D721Med (cell line): ENCODE data around the gene SGMS1.

Source experiments
- DNase-seq: peaks from one replicate; pipeline ENCODE4 v3.0.0; 2011; ENCODE audit warnings: low spot score; ENCODE audit not compliant: insufficient read length
- FAIRE-seq: peaks from 2 replicates; lab custom pipeline; 2011; peaks lifted over from hg19 to GRCh38; lab: Jason Lieb, UNC
- CTCF ChIP-seq: IDR thresholded peaks from 2 replicates; pipeline ENCODE4 v1.5.1; 2012; ENCODE audit warnings: mild to moderate bottlenecking, control low read depth; ENCODE audit not compliant: insufficient read depth; ENCODE audit errors: missing control alignments

The SGMS1 gene

GRCh38 chr10:50419756-50420155, 204.0 kb downstream of the SGMS1 start:
- DNase-seq = no peak
- no peak for FAIRE-seq
- no peak for TF ChIP-seq CTCF

DNA sequence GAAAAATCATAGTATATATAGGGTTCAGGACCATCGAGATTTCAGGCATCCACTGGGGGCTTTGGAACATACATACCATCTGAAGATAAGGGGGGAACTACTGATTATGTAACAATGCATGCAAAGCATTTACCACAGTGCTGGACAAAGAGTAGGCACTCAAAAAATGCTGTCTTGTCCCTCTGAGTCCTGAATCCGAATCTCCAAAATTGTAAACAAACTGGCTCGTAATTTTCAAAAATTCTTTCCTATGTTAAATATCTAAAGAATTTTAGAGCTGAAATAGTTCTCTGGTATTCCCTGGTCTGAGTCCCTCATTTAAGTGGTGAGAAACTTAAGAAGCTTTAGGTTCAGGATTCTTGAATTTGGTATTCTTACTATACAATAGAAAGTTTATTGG, 204.7 kb downstream of the SGMS1 start:
- DNase-seq = no peak
- no peak for TF ChIP-seq CTCF
- FAIRE-seq = no peak

- DNase-seq (no peak), FAIRE-seq (no peak)
- TF ChIP-seq CTCF = no peak
Measured at GRCh38 chr10:50417886-50418830, 205.6 kb downstream of the SGMS1 start.

GRCh38 chr10:50417486-50417885, 206.3 kb downstream of the SGMS1 start:
- no peak for FAIRE-seq

DNA sequence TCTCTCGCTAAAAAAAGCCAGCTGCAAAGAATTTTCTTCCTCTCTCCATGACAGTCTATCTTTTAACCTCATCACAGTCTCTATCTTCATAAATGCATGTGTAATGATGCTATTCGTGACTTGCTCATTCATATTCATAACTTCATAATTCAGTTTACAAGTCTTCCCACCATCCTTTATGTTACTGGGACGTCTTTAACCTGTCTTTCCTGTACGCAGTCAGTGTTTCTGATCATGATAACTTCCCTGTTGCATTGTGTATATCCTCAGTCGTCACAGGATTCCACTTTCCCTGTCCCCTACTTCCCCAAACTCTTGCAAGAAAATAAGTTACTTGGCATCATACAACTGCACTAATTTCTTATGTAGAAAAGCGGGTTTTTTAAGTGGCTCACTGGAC, 206.9 kb downstream of the SGMS1 start:
- no peak for DNase-seq
- TF ChIP-seq CTCF = no peak
- no peak for FAIRE-seq

More at GRCh38 chr10:50417486-50417885, 206.3 kb downstream of the SGMS1 start:
- DNase-seq = no peak
- no peak for TF ChIP-seq CTCF

GRCh38 chr10:50416181-50416824, 207.5 kb downstream of the SGMS1 start:
- FAIRE-seq = no peak
- DNase-seq = no peak
- TF ChIP-seq CTCF = peak; percentile 3
